ENCODE measurements around the gene CREG1. TPM values are rescaled to one million over a fixed set of nuclear protein-coding genes. Genes with fewer than 3 reads are reported as not detected.

Gene CREG1
- polyA plus RNA-seq, 1 experiment: 27.5 TPM

- no peak for DNase-seq (ENCODE audit: low read depth)
- Histone ChIP-seq H3K4me3 (ENCODE audit: low read depth, low read length) (no peak within 1 kb of the TSS), H3K27me3 (ENCODE audit: control insufficient read depth, insufficient read depth, low read length) (peaks cover 3% of the 10 kb centered on the region; the same call in 1 of the 2 replicates), H3K36me3 (ENCODE audit: control insufficient read depth, insufficient read depth, low read length) (no peaks in the 10 kb centered on the region)
- TF ChIP-seq CTCF (IDR thresholded peaks at IDR 0.05; ENCODE audit: insufficient read depth, low read depth, low read length): no peak
- CTCF ChIA-PET: interaction anchor here (4.5 kb wide), 1 partner anchor 15 kb away, joined by 22 read pairs; no protein-coding TSS in a partner anchor
- POLR2A ChIA-PET: no interaction called here
Measured at GRCh38 chr1:167518331-167518700, 35.2 kb downstream of the CREG1 start, which contains the start of gene CD247. TSS of gene CD247 (minus strand) at chr1:167518529. CDS start at chr1:167518465, 64 bp downstream.

GRCh38 chr1:167517535-167518330 is 35.8 kb downstream of the CREG1 start:
- Histone ChIP-seq H3K36me3 (ENCODE audit: control insufficient read depth, insufficient read depth, low read length) (no peaks in the 10 kb centered on the region), H3K4me3 (ENCODE audit: low read depth, low read length) (no peak overlapping the region), H3K27me3 (ENCODE audit: control insufficient read depth, insufficient read depth, low read length) (peaks cover 3% of the 10 kb centered on the region; the same call in 1 of the 2 replicates)
- no peak for TF ChIP-seq CTCF (IDR thresholded peaks at IDR 0.05; ENCODE audit: insufficient read depth, low read depth, low read length)
- POLR2A ChIA-PET: no interaction called here
- CTCF ChIA-PET: interaction anchor here (1.0 to 4.5 kb wide), 2 partner anchors 16 to 20 kb away, joined by 4 to 22 read pairs; no protein-coding TSS in a partner anchor
- no peak for DNase-seq (ENCODE audit: low read depth)

- CTCF ChIA-PET: interaction anchor here (1.0 to 4.5 kb wide), 3 partner anchors 17 to 24 kb away, joined by 4 to 22 read pairs (median 10); no protein-coding TSS in a partner anchor
- Histone ChIP-seq H3K4me3 (ENCODE audit: low read depth, low read length) (no peak overlapping the region), H3K27me3 (ENCODE audit: control insufficient read depth, insufficient read depth, low read length) (peaks cover 6% of the 10 kb centered on the region; the same call in 1 of the 2 replicates), H3K36me3 (ENCODE audit: control insufficient read depth, insufficient read depth, low read length) (no peaks in the 10 kb centered on the region)
- POLR2A ChIA-PET: no interaction called here
- DNase-seq (ENCODE audit: low read depth): no peak
- TF ChIP-seq CTCF (IDR thresholded peaks at IDR 0.05; ENCODE audit: insufficient read depth, low read depth, low read length): no peak
Measured at GRCh38 chr1:167516404-167517388, 36.9 kb downstream of the CREG1 start.

DNA sequence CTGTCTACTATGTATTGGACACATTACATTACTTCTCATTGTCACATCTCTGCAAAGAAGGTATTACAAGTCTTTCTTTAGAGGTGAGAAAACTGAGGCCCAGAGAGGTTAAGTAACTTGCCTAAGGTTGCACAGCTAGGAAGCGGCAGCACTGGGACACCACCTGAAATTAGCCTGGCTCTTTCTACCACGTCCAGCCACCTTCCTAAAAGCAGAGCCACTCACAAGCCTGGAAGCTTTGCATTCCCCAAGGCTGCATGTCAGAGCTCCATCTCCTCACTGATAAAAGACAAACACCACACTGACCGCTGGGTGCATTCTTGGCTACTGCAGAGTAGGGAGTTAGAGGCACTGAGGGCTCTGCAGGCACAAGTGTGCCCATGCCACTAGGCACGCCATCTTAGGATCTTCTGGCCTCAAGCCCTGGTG is 37.7 kb downstream of the CREG1 start:
- DNase-seq (ENCODE audit: low read depth): no peak
- no peak for TF ChIP-seq CTCF (IDR thresholded peaks at IDR 0.05; ENCODE audit: insufficient read depth, low read depth, low read length)
- Histone ChIP-seq H3K4me3 (ENCODE audit: low read depth, low read length) (no peak overlapping the region), H3K27me3 (ENCODE audit: control insufficient read depth, insufficient read depth, low read length) (peaks cover 6% of the 10 kb centered on the region; the same call in 1 of the 2 replicates), H3K36me3 (ENCODE audit: control insufficient read depth, insufficient read depth, low read length) (no peaks in the 10 kb centered on the region)
- ChIA-PET POLR2A (no interaction called here), CTCF (interaction anchor here (2.3 to 4.5 kb wide), 2 partner anchors 18 to 25 kb away, joined by 10 to 22 read pairs; no protein-coding TSS in a partner anchor)

Data from BJ (cell line).